ENCODE data around the gene IGFLR1. TPM values are rescaled to one million over a fixed set of nuclear protein-coding genes. Genes with fewer than 3 reads are reported as not detected.
"Not testable (repeated sequence)": the region's sequence is repeated elsewhere in the genome, so short reads cannot be mapped to it uniquely, and the experiment has no call there.

IGFLR1 gene
- total RNA-seq, 1 donor from 2014 or later: 17.1 TPM

DNA sequence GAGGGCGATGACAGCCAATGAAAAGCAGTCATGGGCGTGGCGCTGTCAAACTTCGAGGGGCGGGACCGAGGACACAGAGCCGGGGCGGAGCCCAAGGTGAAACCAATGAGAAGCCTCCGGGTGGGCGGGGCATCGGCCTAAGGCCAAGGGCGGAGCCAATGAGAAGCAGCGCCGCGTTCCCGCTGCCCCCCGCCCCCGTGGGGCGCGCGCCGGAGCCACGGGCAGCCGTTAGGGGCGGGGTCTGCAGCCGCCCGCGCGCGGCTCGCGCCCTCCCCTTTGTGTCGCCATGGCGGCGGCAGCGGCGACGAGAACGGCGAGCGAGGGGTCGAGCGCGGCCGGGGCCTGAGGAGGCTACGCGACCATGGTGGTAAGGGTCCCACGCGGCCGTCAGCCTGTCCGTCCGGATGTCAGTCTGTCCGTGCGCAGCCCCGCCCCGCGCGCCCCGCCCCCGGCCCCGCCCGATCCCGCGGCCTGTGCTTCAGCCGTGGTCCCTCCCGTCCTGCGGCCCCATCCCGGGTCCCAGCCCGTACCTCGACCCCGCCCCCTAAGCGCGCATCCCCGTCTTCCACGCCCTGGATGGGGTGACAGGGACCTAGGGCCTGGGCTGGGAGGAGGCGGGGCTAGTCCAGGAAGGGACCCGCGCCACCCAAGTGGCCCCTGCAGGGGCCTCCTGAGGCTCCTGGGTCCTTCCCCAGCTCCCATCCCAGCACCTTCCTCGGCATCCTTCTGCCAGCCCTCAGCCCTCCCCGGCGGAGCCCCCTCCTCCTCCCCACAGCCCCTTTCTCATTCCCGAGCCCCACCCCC lies 33.2 kb upstream of the IGFLR1 start, which contains the start of gene ARHGAP33:
TSS of gene ARHGAP33 (plus strand) at position 267 of the 804 bp plus-strand sequence. CDS start at position 362, 95 bp downstream.
- intact Hi-C loops (cut with DNase I): no loop called here
- Histone ChIP-seq H3K9me3 (no peaks in the 10 kb centered on the region), H3K27me3 (ENCODE audit: low read depth) (no peaks in the 10 kb centered on the region), H3K4me1 (peaks cover 17% of the 10 kb centered on the region), H3K36me3 (peaks cover 4% of the 10 kb centered on the region), H3K4me3 (peak within 1 kb of the TSS; percentile 92), H3K27ac (peak within 1 kb of the TSS; percentile 11)
- TF ChIP-seq, protein P1, sequence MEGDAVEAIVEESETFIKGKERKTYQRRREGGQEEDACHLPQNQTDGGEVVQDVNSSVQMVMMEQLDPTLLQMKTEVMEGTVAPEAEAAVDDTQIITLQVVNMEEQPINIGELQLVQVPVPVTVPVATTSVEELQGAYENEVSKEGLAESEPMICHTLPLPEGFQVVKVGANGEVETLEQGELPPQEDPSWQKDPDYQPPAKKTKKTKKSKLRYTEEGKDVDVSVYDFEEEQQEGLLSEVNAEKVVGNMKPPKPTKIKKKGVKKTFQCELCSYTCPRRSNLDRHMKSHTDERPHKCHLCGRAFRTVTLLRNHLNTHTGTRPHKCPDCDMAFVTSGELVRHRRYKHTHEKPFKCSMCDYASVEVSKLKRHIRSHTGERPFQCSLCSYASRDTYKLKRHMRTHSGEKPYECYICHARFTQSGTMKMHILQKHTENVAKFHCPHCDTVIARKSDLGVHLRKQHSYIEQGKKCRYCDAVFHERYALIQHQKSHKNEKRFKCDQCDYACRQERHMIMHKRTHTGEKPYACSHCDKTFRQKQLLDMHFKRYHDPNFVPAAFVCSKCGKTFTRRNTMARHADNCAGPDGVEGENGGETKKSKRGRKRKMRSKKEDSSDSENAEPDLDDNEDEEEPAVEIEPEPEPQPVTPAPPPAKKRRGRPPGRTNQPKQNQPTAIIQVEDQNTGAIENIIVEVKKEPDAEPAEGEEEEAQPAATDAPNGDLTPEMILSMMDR (IDR thresholded peaks at IDR 0.05): no peak
- DNase-seq: peak; percentile 100
- peak; percentile 99 for ATAC-seq

DNA sequence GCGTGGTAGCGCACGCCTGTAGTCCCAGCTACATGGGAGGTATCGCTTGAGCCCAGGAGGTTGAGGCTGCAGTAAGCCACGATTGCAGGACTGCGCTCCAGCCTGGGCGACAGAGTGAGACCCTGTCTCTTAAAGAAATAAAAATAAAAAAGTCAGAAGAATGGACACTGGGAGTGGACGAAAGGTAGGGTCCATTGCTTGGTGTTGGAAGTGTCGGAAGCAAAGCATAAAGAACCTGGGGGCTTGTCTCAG lies 32.7 kb upstream of the IGFLR1 start:
- Histone ChIP-seq H3K27me3 (ENCODE audit: low read depth) (no peaks in the 10 kb centered on the region), H3K27ac (no peak overlapping the region), H3K4me1 (peaks cover 17% of the 10 kb centered on the region), H3K4me3 (peak overlapping the region; percentile 92), H3K36me3 (no peaks in the 10 kb centered on the region), H3K9me3 (no peaks in the 10 kb centered on the region)
- ATAC-seq: peak in 1 of 2 donors; percentile 1
- no peak for DNase-seq
- TF ChIP-seq, protein P1 (IDR thresholded peaks at IDR 0.05): no peak
- intact Hi-C loops (cut with DNase I): no loop called here

DNA sequence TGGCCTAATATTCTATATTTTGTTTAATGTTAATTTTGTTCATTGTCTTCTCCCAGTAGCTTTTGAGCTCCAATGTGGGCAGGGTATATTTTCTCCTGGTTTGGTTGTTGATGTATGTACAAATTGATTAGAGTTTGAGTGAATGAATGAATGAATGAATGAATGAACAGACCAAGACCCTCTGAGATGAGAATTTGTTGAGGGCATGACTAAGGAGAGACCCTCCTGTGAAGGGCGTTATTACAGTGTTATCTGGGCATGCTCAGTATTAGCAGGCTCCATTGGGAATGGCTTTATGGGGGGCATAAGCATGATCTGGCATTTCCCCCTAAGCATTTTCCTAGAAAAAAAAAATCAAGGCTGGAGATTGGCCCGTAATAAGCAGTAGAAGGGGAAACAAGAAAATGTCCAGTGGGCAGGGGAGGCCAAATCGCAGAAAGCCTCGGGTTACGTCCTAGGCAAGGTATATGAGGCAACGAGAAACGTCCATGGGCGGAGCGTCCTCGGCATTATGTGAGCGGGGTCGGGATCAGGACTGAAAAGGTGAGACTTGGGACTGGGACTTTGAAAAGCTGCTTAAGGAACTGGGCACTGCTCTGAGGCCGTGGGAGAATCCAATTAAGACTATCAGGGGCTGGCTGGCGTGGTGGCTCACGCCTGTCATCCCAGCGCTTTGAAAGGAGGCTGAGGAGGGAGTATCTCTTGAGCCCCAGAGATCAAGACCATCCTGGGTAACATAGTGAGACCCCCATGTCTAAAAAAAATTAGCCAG lies 32.2 kb upstream of the IGFLR1 start:
- no peaks in the 10 kb centered on the region for H3K9me3 ChIP-seq
- intact Hi-C loops (cut with DNase I): no loop called here
- no peaks in the 10 kb centered on the region for H3K27me3 ChIP-seq (ENCODE audit: low read depth)
- TF ChIP-seq, protein P1 (IDR thresholded peaks at IDR 0.05): no peak
- H3K27ac ChIP-seq: no peak overlapping the region
- peaks cover 17% of the 10 kb centered on the region for H3K4me1 ChIP-seq
- DNase-seq: no peak
- no peak for ATAC-seq
- H3K4me3 ChIP-seq: peak overlapping the region; percentile 92
- no peaks in the 10 kb centered on the region for H3K36me3 ChIP-seq

DNA sequence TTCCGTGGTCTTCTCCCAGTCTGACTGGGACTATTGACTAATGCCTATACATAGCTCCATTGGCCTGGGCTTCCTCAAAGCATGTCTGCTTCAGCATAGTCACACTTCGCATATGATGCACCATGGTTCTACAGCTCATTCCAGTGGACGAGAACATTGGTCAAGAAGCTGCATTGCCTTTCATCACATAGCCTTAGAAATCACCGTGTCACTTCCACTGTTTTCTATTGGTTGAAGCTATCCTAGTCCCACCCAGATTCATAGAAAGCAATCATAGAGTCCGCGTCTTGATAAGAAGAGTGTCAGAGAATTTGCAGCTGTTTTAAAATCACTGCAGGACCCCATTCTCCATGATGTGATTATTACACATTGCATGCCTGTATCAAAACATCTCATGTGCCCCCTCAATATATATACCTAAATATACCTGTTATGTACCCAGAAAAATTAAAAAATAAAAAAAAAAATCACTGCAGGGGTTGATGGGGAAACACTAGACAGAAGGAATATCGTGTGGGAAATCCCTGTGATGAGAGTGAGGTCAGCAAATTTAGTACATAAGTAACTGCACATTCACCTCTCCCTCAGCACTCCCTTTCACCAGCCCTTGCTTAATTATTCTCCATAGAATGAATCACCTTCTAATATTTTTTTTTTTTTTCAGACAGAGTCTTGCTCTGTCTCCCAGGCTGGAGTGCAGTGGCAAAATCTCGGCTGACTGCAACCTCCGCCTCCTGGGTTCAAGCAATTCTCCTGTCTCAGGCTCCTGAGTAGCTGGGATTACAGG lies 31.0 kb upstream of the IGFLR1 start:
- Histone ChIP-seq H3K27me3 (ENCODE audit: low read depth) (no peaks in the 10 kb centered on the region), H3K9me3 (no peaks in the 10 kb centered on the region), H3K27ac (no peak overlapping the region), H3K4me3 (no peak overlapping the region), H3K4me1 (peaks cover 17% of the 10 kb centered on the region), H3K36me3 (no peaks in the 10 kb centered on the region)
- TF ChIP-seq, protein P1 (IDR thresholded peaks at IDR 0.05): no peak
- ATAC-seq (no peak), DNase-seq (no peak)
- intact Hi-C loops (cut with DNase I): no loop called here

DNA sequence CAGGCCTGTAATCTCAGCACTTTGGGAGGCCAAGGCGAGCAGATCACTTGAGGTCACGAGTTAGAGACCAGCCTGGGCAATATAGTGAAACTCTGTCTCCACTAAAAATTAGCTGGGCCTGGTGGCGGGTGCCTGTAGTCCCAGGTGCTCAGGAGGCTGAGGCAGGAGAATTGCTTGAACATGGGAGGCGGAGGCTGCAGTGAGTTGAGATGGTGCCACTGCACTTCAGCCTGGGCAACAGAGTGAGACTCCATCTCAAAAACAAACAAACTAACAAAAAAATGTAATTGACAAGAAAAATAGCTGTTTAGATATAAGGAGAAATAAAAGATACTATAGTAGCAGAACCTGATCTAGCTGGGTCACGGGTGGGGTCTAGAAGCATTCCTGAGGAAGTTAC lies 30.1 kb upstream of the IGFLR1 start:
- intact Hi-C loops (cut with DNase I); H3K36me3 ChIP-seq; ATAC-seq; H3K9me3 ChIP-seq; DNase-seq; H3K4me3 ChIP-seq; H3K27ac ChIP-seq; H3K27me3 ChIP-seq (ENCODE audit: low read depth): not testable (repeated sequence)
- H3K4me1 ChIP-seq: peaks cover 17% of the 10 kb centered on the region
